ENCODE results near the gene OR2Y1.

GRCh38 chr5:180704362-180704761 lies 35.5 kb downstream of the OR2Y1 start:
- TF ChIP-seq, protein P1, sequence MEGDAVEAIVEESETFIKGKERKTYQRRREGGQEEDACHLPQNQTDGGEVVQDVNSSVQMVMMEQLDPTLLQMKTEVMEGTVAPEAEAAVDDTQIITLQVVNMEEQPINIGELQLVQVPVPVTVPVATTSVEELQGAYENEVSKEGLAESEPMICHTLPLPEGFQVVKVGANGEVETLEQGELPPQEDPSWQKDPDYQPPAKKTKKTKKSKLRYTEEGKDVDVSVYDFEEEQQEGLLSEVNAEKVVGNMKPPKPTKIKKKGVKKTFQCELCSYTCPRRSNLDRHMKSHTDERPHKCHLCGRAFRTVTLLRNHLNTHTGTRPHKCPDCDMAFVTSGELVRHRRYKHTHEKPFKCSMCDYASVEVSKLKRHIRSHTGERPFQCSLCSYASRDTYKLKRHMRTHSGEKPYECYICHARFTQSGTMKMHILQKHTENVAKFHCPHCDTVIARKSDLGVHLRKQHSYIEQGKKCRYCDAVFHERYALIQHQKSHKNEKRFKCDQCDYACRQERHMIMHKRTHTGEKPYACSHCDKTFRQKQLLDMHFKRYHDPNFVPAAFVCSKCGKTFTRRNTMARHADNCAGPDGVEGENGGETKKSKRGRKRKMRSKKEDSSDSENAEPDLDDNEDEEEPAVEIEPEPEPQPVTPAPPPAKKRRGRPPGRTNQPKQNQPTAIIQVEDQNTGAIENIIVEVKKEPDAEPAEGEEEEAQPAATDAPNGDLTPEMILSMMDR (IDR thresholded peaks at IDR 0.05), result no peak
- no peak for TF ChIP-seq POLR2AphosphoS5 (IDR thresholded peaks at IDR 0.05)

Measured in sigmoid colon (tissue), 4 donors.